ENCODE results near the gene EDC4. TPM values are rescaled to one million over a fixed set of nuclear protein-coding genes. Genes with fewer than 3 reads are reported as not detected.

Gene EDC4
- total RNA-seq, 1 donor from 2014 or later = 61.2 TPM

DNA sequence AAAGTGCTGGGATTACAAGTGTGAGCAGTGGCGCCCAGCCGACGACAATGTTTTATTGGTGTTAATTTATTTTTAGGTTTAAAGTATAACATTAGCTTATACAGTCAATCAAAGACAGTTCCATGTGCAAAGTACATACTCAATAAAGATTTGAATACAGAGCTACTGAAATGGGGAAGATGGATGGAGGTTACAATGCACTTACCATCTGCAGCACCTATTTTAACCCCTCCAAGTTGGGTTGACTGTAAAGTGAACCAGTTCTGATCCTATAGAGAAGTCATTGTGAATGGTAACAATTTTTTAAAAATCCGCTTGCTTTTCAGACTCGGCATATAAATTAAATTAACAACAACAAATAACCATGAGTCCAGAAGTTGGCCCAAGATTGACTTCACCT is 19.5 kb downstream of the EDC4 start:
- DNase-seq (ENCODE audit: low read depth) = no peak
- H3K4me3 ChIP-seq (ENCODE audit: low read depth, low read length) = peak overlapping the region; percentile 56
- TF ChIP-seq, protein P1, sequence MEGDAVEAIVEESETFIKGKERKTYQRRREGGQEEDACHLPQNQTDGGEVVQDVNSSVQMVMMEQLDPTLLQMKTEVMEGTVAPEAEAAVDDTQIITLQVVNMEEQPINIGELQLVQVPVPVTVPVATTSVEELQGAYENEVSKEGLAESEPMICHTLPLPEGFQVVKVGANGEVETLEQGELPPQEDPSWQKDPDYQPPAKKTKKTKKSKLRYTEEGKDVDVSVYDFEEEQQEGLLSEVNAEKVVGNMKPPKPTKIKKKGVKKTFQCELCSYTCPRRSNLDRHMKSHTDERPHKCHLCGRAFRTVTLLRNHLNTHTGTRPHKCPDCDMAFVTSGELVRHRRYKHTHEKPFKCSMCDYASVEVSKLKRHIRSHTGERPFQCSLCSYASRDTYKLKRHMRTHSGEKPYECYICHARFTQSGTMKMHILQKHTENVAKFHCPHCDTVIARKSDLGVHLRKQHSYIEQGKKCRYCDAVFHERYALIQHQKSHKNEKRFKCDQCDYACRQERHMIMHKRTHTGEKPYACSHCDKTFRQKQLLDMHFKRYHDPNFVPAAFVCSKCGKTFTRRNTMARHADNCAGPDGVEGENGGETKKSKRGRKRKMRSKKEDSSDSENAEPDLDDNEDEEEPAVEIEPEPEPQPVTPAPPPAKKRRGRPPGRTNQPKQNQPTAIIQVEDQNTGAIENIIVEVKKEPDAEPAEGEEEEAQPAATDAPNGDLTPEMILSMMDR (conservative IDR thresholded peaks at IDR 0.05; ENCODE audit: low read depth, low read length) = no peak

- H3K4me3 ChIP-seq (ENCODE audit: low read depth, low read length) = peak within 1 kb of the TSS; percentile 98
- TF ChIP-seq, protein P1 (conservative IDR thresholded peaks at IDR 0.05; ENCODE audit: low read depth, low read length) = no peak
- DNase-seq (ENCODE audit: low read depth) = no peak
Measured at GRCh38 chr16:67892899-67893742, 20.3 kb downstream of the EDC4 start, which contains the start of gene PSKH1. Gene PSKH1 (plus strand): TSS chr16:67893254. CDS start chr16:67908750, 15,496 bp downstream.

DNA sequence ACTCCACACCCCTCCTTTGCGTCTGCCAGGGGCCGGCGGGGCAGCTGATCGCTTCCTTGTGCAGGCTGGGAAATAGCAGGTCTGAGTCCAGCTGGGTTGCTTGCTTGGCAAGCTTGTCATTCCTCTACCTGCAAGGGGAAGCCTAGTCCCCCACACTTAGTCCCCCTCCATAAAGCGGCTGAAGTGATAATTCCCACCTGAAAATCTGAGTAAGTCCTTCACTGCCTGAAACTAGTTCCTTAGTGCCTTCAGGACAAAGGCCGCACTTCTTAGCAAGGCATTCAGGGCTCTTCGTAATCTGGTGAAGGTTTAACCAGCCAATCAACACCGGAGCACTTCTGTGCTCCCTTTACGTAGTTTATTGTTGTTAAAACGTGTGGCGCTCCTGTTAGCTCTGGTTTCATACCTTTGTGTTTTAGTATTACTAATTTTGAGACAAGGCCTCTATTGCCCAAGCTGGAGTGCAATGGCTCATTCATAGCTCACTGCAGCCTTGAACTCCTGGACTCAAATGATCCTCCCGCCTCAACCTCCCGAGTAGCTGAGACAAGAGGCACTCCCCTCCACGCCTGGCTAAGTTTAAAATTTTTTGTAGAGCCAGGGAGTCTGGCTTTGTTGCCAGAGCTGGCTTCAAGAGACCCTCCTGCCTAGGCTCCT is 21.0 kb downstream of the EDC4 start:
- DNase-seq (ENCODE audit: low read depth) = no peak
- TF ChIP-seq, protein P1 (conservative IDR thresholded peaks at IDR 0.05; ENCODE audit: low read depth, low read length) = no peak
- H3K4me3 ChIP-seq (ENCODE audit: low read depth, low read length) = peak overlapping the region; percentile 98

GRCh38 chr16:67897231-67897630 is 24.4 kb downstream of the EDC4 start:
- H3K4me3 ChIP-seq (ENCODE audit: low read depth, low read length) = no peak overlapping the region
- TF ChIP-seq, protein P1 (conservative IDR thresholded peaks at IDR 0.05; ENCODE audit: low read depth, low read length) = no peak
- DNase-seq (ENCODE audit: low read depth) = no peak

DNA sequence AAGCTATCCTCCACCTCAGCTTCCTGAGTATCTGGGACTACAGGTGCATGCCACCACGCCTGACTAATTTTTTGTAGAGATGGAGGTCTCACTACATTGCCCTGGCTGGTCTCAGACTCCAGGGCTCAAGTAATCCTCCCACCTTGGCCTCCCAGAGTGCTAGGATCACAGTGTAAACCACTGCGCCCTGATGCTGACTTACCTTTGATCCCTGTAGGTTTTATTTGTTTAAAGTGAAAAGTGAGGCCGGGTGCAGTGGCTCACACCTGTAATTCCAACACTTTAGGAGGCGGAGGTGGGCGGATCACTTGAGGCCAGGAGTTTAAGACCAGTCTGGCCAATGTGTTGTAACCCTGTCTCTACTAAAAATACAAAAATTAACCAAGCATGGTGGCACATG is 28.9 kb downstream of the EDC4 start:
- no peak for DNase-seq (ENCODE audit: low read depth)
- H3K4me3 ChIP-seq (ENCODE audit: low read depth, low read length) = no peak overlapping the region
- TF ChIP-seq, protein P1 (conservative IDR thresholded peaks at IDR 0.05; ENCODE audit: low read depth, low read length) = no peak

DNA sequence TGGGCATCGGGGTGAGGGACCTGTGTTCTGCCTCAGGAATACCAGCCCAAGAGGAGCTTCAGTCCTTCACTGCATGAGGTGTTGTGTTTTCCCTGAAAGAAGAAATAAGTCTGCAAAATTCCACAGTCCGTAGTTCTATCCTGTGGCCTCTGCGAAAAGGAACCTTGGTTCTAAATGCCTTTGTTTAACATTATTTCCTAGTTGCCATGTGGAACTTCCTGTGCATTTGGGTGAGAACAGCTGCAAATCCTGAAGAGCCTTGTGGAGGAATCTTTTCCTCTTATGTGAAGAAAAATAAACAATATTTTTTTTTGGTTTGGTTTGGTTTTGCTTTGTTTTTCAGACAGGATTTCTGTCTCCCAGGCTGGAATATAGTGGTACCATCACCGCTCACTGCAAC is 30.0 kb downstream of the EDC4 start:
- no peak for DNase-seq (ENCODE audit: low read depth)
- H3K4me3 ChIP-seq (ENCODE audit: low read depth, low read length) = no peak overlapping the region
- TF ChIP-seq, protein P1 (conservative IDR thresholded peaks at IDR 0.05; ENCODE audit: low read depth, low read length) = no peak

All from epithelial cell of proximal tubule (primary cell).